Gastrocnemius medialis (tissue), 4 donors: ENCODE data around the gene ADH1C.

Experiments
- POLR2A ChIP-seq, 2 donors: fragments of 450-650 bp; IDR thresholded peaks; one replicate each; pipeline ENCODE4 v1.6.1; 2017; ENCODE audit warnings: antibody characterized with exemption in 2 of 2, mild to moderate bottlenecking in 2 of 2, moderate library complexity in 2 of 2
- TF ChIP-seq, protein P1 (sequence below), 5 experiments: fragments of 450-650 bp in 3 of 5; fragments of 200-600 bp in 2 of 5; sonication (generic) in 2 of 5; IDR thresholded peaks in 4 of 5; conservative IDR thresholded peaks in 1 of 5; 1 replicate in 4 of 5; 2 replicates in 1 of 5; pipeline ENCODE4 v1.5.1; 2016 to 2019; ENCODE audit warnings: antibody characterized with exemption in 5 of 5, mild to moderate bottlenecking in 3 of 5, moderate library complexity in 3 of 5

DNA sequence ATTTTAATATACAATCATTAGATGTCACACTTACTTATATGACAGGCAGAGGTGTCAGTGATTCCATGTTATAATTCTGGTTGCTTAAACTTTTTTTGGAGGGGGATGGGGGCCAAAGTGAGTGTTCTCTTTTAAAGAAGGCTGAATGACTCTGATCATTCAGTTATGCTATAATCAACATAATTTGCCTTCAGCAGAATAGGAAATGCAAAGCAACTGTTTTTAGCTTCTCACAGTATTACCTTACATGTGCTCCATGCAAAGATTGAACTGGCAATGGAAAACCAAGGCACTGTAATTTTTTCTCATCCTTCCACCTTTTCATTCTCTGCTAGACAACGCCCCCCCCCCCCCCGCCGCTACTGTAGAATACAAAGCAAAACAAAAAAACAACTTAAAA, 13.4 kb downstream of the ADH1C start:
- TF ChIP-seq, protein P1, sequence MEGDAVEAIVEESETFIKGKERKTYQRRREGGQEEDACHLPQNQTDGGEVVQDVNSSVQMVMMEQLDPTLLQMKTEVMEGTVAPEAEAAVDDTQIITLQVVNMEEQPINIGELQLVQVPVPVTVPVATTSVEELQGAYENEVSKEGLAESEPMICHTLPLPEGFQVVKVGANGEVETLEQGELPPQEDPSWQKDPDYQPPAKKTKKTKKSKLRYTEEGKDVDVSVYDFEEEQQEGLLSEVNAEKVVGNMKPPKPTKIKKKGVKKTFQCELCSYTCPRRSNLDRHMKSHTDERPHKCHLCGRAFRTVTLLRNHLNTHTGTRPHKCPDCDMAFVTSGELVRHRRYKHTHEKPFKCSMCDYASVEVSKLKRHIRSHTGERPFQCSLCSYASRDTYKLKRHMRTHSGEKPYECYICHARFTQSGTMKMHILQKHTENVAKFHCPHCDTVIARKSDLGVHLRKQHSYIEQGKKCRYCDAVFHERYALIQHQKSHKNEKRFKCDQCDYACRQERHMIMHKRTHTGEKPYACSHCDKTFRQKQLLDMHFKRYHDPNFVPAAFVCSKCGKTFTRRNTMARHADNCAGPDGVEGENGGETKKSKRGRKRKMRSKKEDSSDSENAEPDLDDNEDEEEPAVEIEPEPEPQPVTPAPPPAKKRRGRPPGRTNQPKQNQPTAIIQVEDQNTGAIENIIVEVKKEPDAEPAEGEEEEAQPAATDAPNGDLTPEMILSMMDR (IDR thresholded peaks at IDR 0.05 in 4 of 5, conservative IDR thresholded peaks at IDR 0.05 in 1 of 5): no peak
- TF ChIP-seq POLR2A (IDR thresholded peaks at IDR 0.05): no peak
